MCF 10A (cell line): Measurements from ENCODE around the gene MCM5. TPM values are rescaled to one million over a fixed set of nuclear protein-coding genes. Genes with fewer than 3 reads are reported as not detected.
A peak's percentile ranks its signal among the peaks of the same experiment; 100 is the strongest.

Experiments used
- BruUV-seq: library from RNA; stranded (reverse); fragments of 400-500 nt; replicated peaks from 2 replicates; lab custom pipeline; 2021; lab: Mats Ljungman, UMichigan
- CTCF ChIA-PET: fragments of 300-600 bp; sonication (Branson Sonifier 250); formaldehyde crosslinking; extraction: SDS; loops from one replicate; lab custom pipeline; 2021; ENCODE audit warnings: antibody characterized with exemption, inconsistent platforms; lab: Yijun Ruan, JAX
- POLR2A ChIA-PET: fragments of 300-600, 350-650 bp; sonication (Branson Sonifier 250); formaldehyde crosslinking; extraction: SDS; loops from one replicate; lab custom pipeline; 2020; ENCODE audit warnings: antibody characterized with exemption, inconsistent platforms; lab: Yijun Ruan, JAX
- DNase-seq: peaks from one replicate; pipeline ENCODE4 v3.0.0-alpha.2; 2018; ENCODE audit not compliant: unreplicated experiment
- H3K27ac Mint-ChIP-seq: one replicate; pipeline ENCODE4 v1.8.0; 2022; ENCODE audit warnings: mild to moderate bottlenecking, low read depth, mixed read lengths; ENCODE audit not compliant: unreplicated experiment
- H3K27me3 Mint-ChIP-seq: one replicate; pipeline ENCODE4 v1.8.0; 2022; ENCODE audit warnings: mixed read lengths; ENCODE audit not compliant: insufficient read depth, unreplicated experiment
- H3K36me3 Mint-ChIP-seq: one replicate; pipeline ENCODE4 v1.8.0; 2022; ENCODE audit warnings: mild to moderate bottlenecking, moderate library complexity, mixed read lengths; ENCODE audit not compliant: insufficient read depth, unreplicated experiment
- H3K4me1 Mint-ChIP-seq: one replicate; pipeline ENCODE4 v1.8.0; 2022; ENCODE audit warnings: mixed read lengths; ENCODE audit not compliant: insufficient read depth, unreplicated experiment
- H3K4me3 Mint-ChIP-seq: one replicate; pipeline ENCODE4 v1.8.0; 2022; ENCODE audit warnings: mild to moderate bottlenecking, moderate library complexity, mixed read lengths; ENCODE audit not compliant: unreplicated experiment
- H3K9me3 Mint-ChIP-seq: one replicate; pipeline ENCODE4 v1.8.0; 2022; ENCODE audit warnings: mixed read lengths; ENCODE audit not compliant: unreplicated experiment
- CTCF ChIP-seq: fragments of 200-600 bp; IDR thresholded peaks from one replicate; pipeline ENCODE4 v1.8.0; 2022; ENCODE audit warnings: antibody characterized with exemption, mild to moderate bottlenecking; ENCODE audit not compliant: unreplicated experiment
- intact Hi-C: fragments of 100-400 bp; cut with micrococcal nuclease; formaldehyde crosslinking; loops from 2 replicates; pipeline ENCODE4 v1.14.1; 2022
- total RNA-seq: library from RNA; stranded (reverse); gene quantifications from 2 replicates; pipeline ENCODE4 v1.2.3, GENCODE V29; 2022

Gene MCM5
- total RNA-seq, 1 experiment from 2014 or later, result 35.0 TPM

- H3K4me1 Mint-ChIP-seq, result peaks cover 26% of the 10 kb centered on the region
- H3K27me3 Mint-ChIP-seq, result no peaks in the 10 kb centered on the region
- peak overlapping the region; percentile 6 for H3K4me3 Mint-ChIP-seq
- no peaks in the 10 kb centered on the region for H3K36me3 Mint-ChIP-seq
- intact Hi-C loops, result no loop called here
- CTCF ChIA-PET, result no interaction called here
- DNase-seq, result peak; percentile 74
- POLR2A ChIA-PET, result interaction anchor here (0.5 to 1.2 kb wide), 3 partner anchors 19 to 394 kb away, joined by 3 to 4 read pairs (median 3); no protein-coding TSS in a partner anchor
- peak overlapping the region; percentile 59 for H3K27ac Mint-ChIP-seq
- TF ChIP-seq CTCF, result no peak
- H3K9me3 Mint-ChIP-seq, result no peaks in the 10 kb centered on the region
- BruUV-seq, result no TSS peak
These were observed 46.4 kb downstream of the MCM5 start for GRCh38 chr22:35446365-35446764.

- H3K4me1 Mint-ChIP-seq, result peaks cover 19% of the 10 kb centered on the region
- intact Hi-C loops, result no loop called here
- TF ChIP-seq CTCF, result no peak
- no peak for DNase-seq
- H3K27ac Mint-ChIP-seq, result no peak overlapping the region
- no peak overlapping the region for H3K4me3 Mint-ChIP-seq
- H3K9me3 Mint-ChIP-seq, result no peaks in the 10 kb centered on the region
- CTCF ChIA-PET, result interaction anchor here (0.6 to 1.1 kb wide), 2 partner anchors 128 to 133 kb away, joined by 3 read pairs; no protein-coding TSS in a partner anchor
- H3K36me3 Mint-ChIP-seq, result no peaks in the 10 kb centered on the region
- POLR2A ChIA-PET, result no interaction called here
- H3K27me3 Mint-ChIP-seq, result peaks cover 9% of the 10 kb centered on the region
- no TSS peak for BruUV-seq
These were observed 48.6 kb downstream of the MCM5 start for GRCh38 chr22:35448523-35448922.

- no peak for TF ChIP-seq CTCF
- ChIA-PET POLR2A (interaction anchor here (0.7 kb wide), 1 partner anchor 359 kb away, joined by 3 read pairs; no protein-coding TSS in a partner anchor), CTCF (no interaction called here)
- no peak overlapping the region for H3K4me3 Mint-ChIP-seq
- no TSS peak for BruUV-seq
- intact Hi-C loops, result no loop called here
- DNase-seq, result no peak
- no peaks in the 10 kb centered on the region for H3K9me3 Mint-ChIP-seq
- H3K27me3 Mint-ChIP-seq, result peaks cover 18% of the 10 kb centered on the region
- H3K36me3 Mint-ChIP-seq, result no peaks in the 10 kb centered on the region
- H3K27ac Mint-ChIP-seq, result no peak overlapping the region
- peaks cover 13% of the 10 kb centered on the region for H3K4me1 Mint-ChIP-seq
These were observed 50.1 kb downstream of the MCM5 start for GRCh38 chr22:35449829-35450689.

GRCh38 chr22:35450824-35451569 lies 51.1 kb downstream of the MCM5 start:
- POLR2A ChIA-PET, result no interaction called here
- Mint-ChIP-seq H3K36me3 (no peaks in the 10 kb centered on the region), H3K27ac (no peak overlapping the region), H3K4me1 (peaks cover 10% of the 10 kb centered on the region), H3K4me3 (no peak overlapping the region), H3K9me3 (no peaks in the 10 kb centered on the region), H3K27me3 (peaks cover 18% of the 10 kb centered on the region)
- CTCF ChIA-PET, result no interaction called here
- intact Hi-C loops, result no loop called here
- TF ChIP-seq CTCF, result no peak
- no TSS peak for BruUV-seq
- no peak for DNase-seq
